SH-SY5Y (cell line): ENCODE data around the gene TUFT1.

Experiments
- GATA2 ChIP-seq: IDR thresholded peaks from 2 replicates; pipeline ENCODE4 v1.6.1; 2011; ENCODE audit warnings: mild to moderate bottlenecking, low read depth, low read length
- GATA3 ChIP-seq: IDR thresholded peaks from 2 replicates; pipeline ENCODE4 v1.6.1; 2011; ENCODE audit warnings: low read depth, mild to moderate bottlenecking, low read length, moderate library complexity

- no peak for TF ChIP-seq GATA3
- TF ChIP-seq GATA2 = no peak
These were observed 15.9 kb downstream of the TUFT1 start for GRCh38 chr1:151556052-151556451.
